ENCODE measurements around the gene MED13.
"Not testable (repeated sequence)": the region's sequence is repeated elsewhere in the genome, so short reads cannot be mapped to it uniquely, and the experiment has no call there.

The MED13 gene

GRCh38 chr17:62058611-62059010 is 6.5 kb downstream of the MED13 start:
- DNase-seq (ENCODE audit: low read depth): no peak

GRCh38 chr17:62057696-62058095 is 7.4 kb downstream of the MED13 start:
- DNase-seq (ENCODE audit: low read depth): no peak

- no peak for DNase-seq (ENCODE audit: low read depth)
Measured at GRCh38 chr17:62052765-62053338, 12.2 kb downstream of the MED13 start.

- DNase-seq (ENCODE audit: low read depth): no peak
Measured at GRCh38 chr17:62051053-62051452, 14.0 kb downstream of the MED13 start.

- DNase-seq (ENCODE audit: low read depth): no peak
Measured at GRCh38 chr17:62049299-62049698, 15.8 kb downstream of the MED13 start.

- DNase-seq (ENCODE audit: low read depth): no peak
Measured at GRCh38 chr17:62048262-62048661, 16.8 kb downstream of the MED13 start.

GRCh38 chr17:62045517-62045916 is 19.6 kb downstream of the MED13 start:
- no peak for DNase-seq (ENCODE audit: low read depth)

- no peak for DNase-seq (ENCODE audit: low read depth)
Measured at GRCh38 chr17:62045109-62045508, 20.0 kb downstream of the MED13 start.

- DNase-seq (ENCODE audit: low read depth): no peak
Measured at GRCh38 chr17:62043602-62044001, 21.5 kb downstream of the MED13 start.

- no peak for DNase-seq (ENCODE audit: low read depth)
Measured at GRCh38 chr17:62043140-62043539, 21.9 kb downstream of the MED13 start.

GRCh38 chr17:62038248-62038647 is 26.8 kb downstream of the MED13 start:
- no peak for DNase-seq (ENCODE audit: low read depth)

GRCh38 chr17:62033317-62033716 is 31.8 kb downstream of the MED13 start:
- DNase-seq (ENCODE audit: low read depth): no peak

- DNase-seq (ENCODE audit: low read depth): no peak
Measured at GRCh38 chr17:62032480-62032879, 32.6 kb downstream of the MED13 start.

GRCh38 chr17:62030264-62030663 is 34.8 kb downstream of the MED13 start:
- no peak for DNase-seq (ENCODE audit: low read depth)

GRCh38 chr17:62024866-62025265 is 40.2 kb downstream of the MED13 start:
- DNase-seq (ENCODE audit: low read depth): no peak

GRCh38 chr17:62017912-62018311 is 47.2 kb downstream of the MED13 start:
- DNase-seq (ENCODE audit: low read depth): no peak

GRCh38 chr17:62017496-62017895 is 47.6 kb downstream of the MED13 start:
- no peak for DNase-seq (ENCODE audit: low read depth)

- no peak for DNase-seq (ENCODE audit: low read depth)
Measured at GRCh38 chr17:62014526-62014925, 50.6 kb downstream of the MED13 start.

- no peak for DNase-seq (ENCODE audit: low read depth)
Measured at GRCh38 chr17:62009220-62009619, 55.9 kb downstream of the MED13 start.

GRCh38 chr17:62008294-62008693 is 56.8 kb downstream of the MED13 start:
- DNase-seq (ENCODE audit: low read depth): no peak

GRCh38 chr17:62004388-62004787 is 60.7 kb downstream of the MED13 start:
- no peak for DNase-seq (ENCODE audit: low read depth)

- DNase-seq (ENCODE audit: low read depth): not testable (repeated sequence)
Measured at GRCh38 chr17:62003141-62003540, 61.9 kb downstream of the MED13 start.

GRCh38 chr17:62001105-62001504 is 64.0 kb downstream of the MED13 start:
- no peak for DNase-seq (ENCODE audit: low read depth)

- DNase-seq (ENCODE audit: low read depth): no peak
Measured at GRCh38 chr17:62000186-62000585, 64.9 kb downstream of the MED13 start.

GRCh38 chr17:61998534-61998933 is 66.5 kb downstream of the MED13 start:
- DNase-seq (ENCODE audit: low read depth): not testable (repeated sequence)

Data from activated T-cell treated with anti-CD3 and anti-CD28 coated beads for 48 hours (primary cell).